NCI-H748 (cell line): ENCODE measurements around the gene NOP10.

Experiments used
- DNase-seq: peaks from one replicate; lab custom pipeline; 2025; ENCODE audit not compliant: unreplicated experiment; lab: John Stamatoyannopoulos, UW

The NOP10 gene

GRCh38 chr15:34332553-34333120 is 10.3 kb downstream of the NOP10 start:
- DNase-seq: no peak

- DNase-seq: no peak
Observed at GRCh38 chr15:34331809-34332208, 11.1 kb downstream of the NOP10 start.

- no peak for DNase-seq
Observed at GRCh38 chr15:34330279-34330678, 12.7 kb downstream of the NOP10 start.

- DNase-seq: no peak
Observed at GRCh38 chr15:34329006-34329405, 13.9 kb downstream of the NOP10 start.

- no peak for DNase-seq
Observed at GRCh38 chr15:34327906-34328305, 15.0 kb downstream of the NOP10 start.

- no peak for DNase-seq
Observed at GRCh38 chr15:34325368-34325767, 17.6 kb downstream of the NOP10 start.

- DNase-seq: no peak
Observed at GRCh38 chr15:34324933-34325332, 18.0 kb downstream of the NOP10 start.

GRCh38 chr15:34323217-34323616 is 19.7 kb downstream of the NOP10 start:
- no peak for DNase-seq

GRCh38 chr15:34318277-34319079 is 24.5 kb downstream of the NOP10 start:
- peak; percentile 70 for DNase-seq

- DNase-seq: no peak
Observed at GRCh38 chr15:34314491-34315490, 28.1 kb downstream of the NOP10 start.

GRCh38 chr15:34311563-34311962 is 31.4 kb downstream of the NOP10 start:
- DNase-seq: no peak

GRCh38 chr15:34304613-34305012 is 38.3 kb downstream of the NOP10 start:
- DNase-seq: no peak

- DNase-seq: no peak
Observed at GRCh38 chr15:34301058-34301457, 41.9 kb downstream of the NOP10 start.

GRCh38 chr15:34297059-34297458 is 45.9 kb downstream of the NOP10 start:
- no peak for DNase-seq

- no peak for DNase-seq
Observed at GRCh38 chr15:34292621-34293020, 50.3 kb downstream of the NOP10 start.
